Measurements from ENCODE around the gene RNF19B. TPM values are rescaled to one million over a fixed set of nuclear protein-coding genes. Genes with fewer than 3 reads are reported as not detected.

RNF19B gene
- total RNA-seq, 1 experiment from 2014 or later: 22.5 TPM

DNA sequence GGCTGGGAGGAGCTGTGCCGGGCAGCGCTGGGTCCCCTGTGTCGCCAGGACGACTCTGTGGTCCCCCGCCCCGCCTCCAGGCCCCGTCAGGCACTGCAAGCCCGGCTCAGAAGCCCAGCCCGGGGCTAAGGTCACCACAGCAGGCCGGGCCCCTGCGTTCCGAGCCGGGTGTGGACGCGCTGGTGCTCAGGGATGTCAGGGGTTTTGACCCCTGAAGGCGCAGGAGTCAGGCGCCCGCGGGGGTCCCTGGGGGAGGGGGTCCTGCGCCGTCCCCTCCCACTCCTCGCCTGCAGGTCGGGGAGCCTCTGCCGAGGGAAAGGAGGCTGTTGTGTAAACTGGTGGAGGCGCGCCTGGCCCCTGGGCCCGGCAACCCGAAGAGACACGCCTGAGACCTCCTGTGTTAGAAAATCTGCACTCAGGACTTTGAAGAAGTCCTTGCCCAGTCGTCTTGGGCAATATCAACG lies 39.7 kb downstream of the RNF19B start:
- DNase-seq (ENCODE audit: low read depth, low spot score): no peak
- intact Hi-C loops (cut with micrococcal nuclease): no loop called here
- ChIA-PET POLR2A (no interaction called here), CTCF (no interaction called here), RAD21 (ENCODE audit: low non-redundant PET in 1 of 2, low total read pairs in 2 of 2, uncharacterized antibody in 2 of 2, unreplicated experiment in 2 of 2) (no interaction called here)
- Histone ChIP-seq H2AFZ (ENCODE audit: low read depth, low read length, poor library complexity, severe bottlenecking) (no peak overlapping the region), H4K20me1 (ENCODE audit: insufficient read depth) (no peaks in the 10 kb centered on the region), H3K79me2 (ENCODE audit: insufficient read depth, low read length) (no peaks in the 10 kb centered on the region), H3K4me1 (ENCODE audit: control insufficient read depth in 1 of 2, insufficient read depth in 2 of 2, low read length in 2 of 2) (no peaks in the 10 kb centered on the region), H3K9ac (ENCODE audit: low read length) (no peak overlapping the region), H3K4me2 (ENCODE audit: low read length) (no peak overlapping the region), H3K27me3 (ENCODE audit: insufficient read depth, low read length) (no peaks in the 10 kb centered on the region), H3K9me3 (ENCODE audit: control insufficient read depth in 1 of 2, insufficient read depth in 1 of 2, low read depth in 1 of 2, low read length in 2 of 2) (no peaks in the 10 kb centered on the region), H3K9me2 (ENCODE audit: insufficient read depth) (no peaks in the 10 kb centered on the region), H3K4me3 (replicated peaks in 1 of 2; ENCODE audit: low read depth in 1 of 2, low read length in 2 of 2) (no peak overlapping the region), H3K27ac (ENCODE audit: low read depth, low read length) (no peak overlapping the region), H3K36me3 (ENCODE audit: control insufficient read depth in 1 of 2, insufficient read depth in 2 of 2, low read length in 2 of 2) (no peaks in the 10 kb centered on the region)
- TF ChIP-seq, protein P1, sequence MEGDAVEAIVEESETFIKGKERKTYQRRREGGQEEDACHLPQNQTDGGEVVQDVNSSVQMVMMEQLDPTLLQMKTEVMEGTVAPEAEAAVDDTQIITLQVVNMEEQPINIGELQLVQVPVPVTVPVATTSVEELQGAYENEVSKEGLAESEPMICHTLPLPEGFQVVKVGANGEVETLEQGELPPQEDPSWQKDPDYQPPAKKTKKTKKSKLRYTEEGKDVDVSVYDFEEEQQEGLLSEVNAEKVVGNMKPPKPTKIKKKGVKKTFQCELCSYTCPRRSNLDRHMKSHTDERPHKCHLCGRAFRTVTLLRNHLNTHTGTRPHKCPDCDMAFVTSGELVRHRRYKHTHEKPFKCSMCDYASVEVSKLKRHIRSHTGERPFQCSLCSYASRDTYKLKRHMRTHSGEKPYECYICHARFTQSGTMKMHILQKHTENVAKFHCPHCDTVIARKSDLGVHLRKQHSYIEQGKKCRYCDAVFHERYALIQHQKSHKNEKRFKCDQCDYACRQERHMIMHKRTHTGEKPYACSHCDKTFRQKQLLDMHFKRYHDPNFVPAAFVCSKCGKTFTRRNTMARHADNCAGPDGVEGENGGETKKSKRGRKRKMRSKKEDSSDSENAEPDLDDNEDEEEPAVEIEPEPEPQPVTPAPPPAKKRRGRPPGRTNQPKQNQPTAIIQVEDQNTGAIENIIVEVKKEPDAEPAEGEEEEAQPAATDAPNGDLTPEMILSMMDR (IDR thresholded peaks at IDR 0.05 in 2 of 3, conservative IDR thresholded peaks at IDR 0.05 in 1 of 3; ENCODE audit: borderline replicate concordance in 1 of 3, insufficient read depth in 1 of 3, low read depth in 2 of 3, low read length in 2 of 3): no peak
- TF ChIP-seq, protein P2, sequence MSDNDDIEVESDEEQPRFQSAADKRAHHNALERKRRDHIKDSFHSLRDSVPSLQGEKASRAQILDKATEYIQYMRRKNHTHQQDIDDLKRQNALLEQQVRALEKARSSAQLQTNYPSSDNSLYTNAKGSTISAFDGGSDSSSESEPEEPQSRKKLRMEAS (IDR thresholded peaks at IDR 0.05): no peak
- TF ChIP-seq ZNF274 (IDR thresholded peaks at IDR 0.05; ENCODE audit: low read depth, low read length) (no peak), SRF (IDR thresholded peaks at IDR 0.05; ENCODE audit: low read depth) (no peak), EZH2phosphoT487 (IDR thresholded peaks at IDR 0.05; ENCODE audit: borderline replicate concordance) (no peak), POLR2AphosphoS5 (IDR thresholded peaks at IDR 0.05; ENCODE audit: low read depth, low read length) (no peak), TCF7L2 (IDR thresholded peaks at IDR 0.05; ENCODE audit: borderline replicate concordance, extremely low read depth, insufficient read depth, insufficient read length) (no peak), POLR2A (IDR thresholded peaks at IDR 0.05; ENCODE audit: borderline replicate concordance, extremely low read depth, insufficient read depth, insufficient read length) (no peak), SIN3A (IDR thresholded peaks at IDR 0.05; ENCODE audit: low read depth) (no peak), ZFX (IDR thresholded peaks at IDR 0.05) (no peak), YY1 (IDR thresholded peaks at IDR 0.05; ENCODE audit: extremely low read depth, insufficient replicate concordance, low read depth, low read length) (no peak), CEBPB (IDR thresholded peaks at IDR 0.05; ENCODE audit: low read depth) (no peak)
- TF ChIP-seq, protein P3, sequence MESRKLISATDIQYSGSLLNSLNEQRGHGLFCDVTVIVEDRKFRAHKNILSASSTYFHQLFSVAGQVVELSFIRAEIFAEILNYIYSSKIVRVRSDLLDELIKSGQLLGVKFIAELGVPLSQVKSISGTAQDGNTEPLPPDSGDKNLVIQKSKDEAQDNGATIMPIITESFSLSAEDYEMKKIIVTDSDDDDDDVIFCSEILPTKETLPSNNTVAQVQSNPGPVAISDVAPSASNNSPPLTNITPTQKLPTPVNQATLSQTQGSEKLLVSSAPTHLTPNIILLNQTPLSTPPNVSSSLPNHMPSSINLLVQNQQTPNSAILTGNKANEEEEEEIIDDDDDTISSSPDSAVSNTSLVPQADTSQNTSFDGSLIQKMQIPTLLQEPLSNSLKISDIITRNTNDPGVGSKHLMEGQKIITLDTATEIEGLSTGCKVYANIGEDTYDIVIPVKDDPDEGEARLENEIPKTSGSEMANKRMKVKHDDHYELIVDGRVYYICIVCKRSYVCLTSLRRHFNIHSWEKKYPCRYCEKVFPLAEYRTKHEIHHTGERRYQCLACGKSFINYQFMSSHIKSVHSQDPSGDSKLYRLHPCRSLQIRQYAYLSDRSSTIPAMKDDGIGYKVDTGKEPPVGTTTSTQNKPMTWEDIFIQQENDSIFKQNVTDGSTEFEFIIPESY (IDR thresholded peaks at IDR 0.05; ENCODE audit: extremely low read depth, insufficient replicate concordance, low read length): no peak
- BruUV-seq (replicated peaks): no TSS peak
- no peak for ATAC-seq

Measured in HCT116 (cell line).